Progenitor cell of endocrine pancreas (in vitro differentiated cells): ENCODE data around the gene AWAT2. TPM values are rescaled to one million over a fixed set of nuclear protein-coding genes. Genes with fewer than 3 reads are reported as not detected.

Source experiments
- DNase-seq: peaks from one replicate; pipeline ENCODE4 v3.0.0; 2021; ENCODE audit warnings: low spot score; ENCODE audit not compliant: unreplicated experiment
- H3K27ac Mint-ChIP-seq: 2 replicates; pipeline ENCODE4 v1.8.0; 2021; ENCODE audit warnings: mild to moderate bottlenecking, moderate library complexity, mixed read lengths
- H3K27me3 Mint-ChIP-seq: 2 replicates; pipeline ENCODE4 v1.8.0; 2021; ENCODE audit warnings: mixed read lengths
- H3K36me3 Mint-ChIP-seq: 2 replicates; pipeline ENCODE4 v1.8.0; 2022; ENCODE audit warnings: mixed read lengths; ENCODE audit not compliant: insufficient read depth
- H3K4me1 Mint-ChIP-seq: 2 replicates; pipeline ENCODE4 v1.8.0; 2021; ENCODE audit warnings: low read depth, mixed read lengths
- H3K4me3 Mint-ChIP-seq: 2 replicates; pipeline ENCODE4 v1.8.0; 2021; ENCODE audit warnings: low read depth, mild to moderate bottlenecking, moderate library complexity, mixed read lengths
- H3K9me3 Mint-ChIP-seq: 2 replicates; pipeline ENCODE4 v1.8.0; 2021; ENCODE audit warnings: low read depth, mixed read lengths
- CTCF ChIP-seq: fragments of 200-600 bp; sonication (generic); IDR thresholded peaks from one replicate; pipeline ENCODE4 v1.5.0; 2021; ENCODE audit warnings: antibody characterized with exemption, mild to moderate bottlenecking; ENCODE audit not compliant: unreplicated experiment
- total RNA-seq: library from RNA; stranded (reverse); gene quantifications from 2 replicates; pipeline ENCODE4 v1.2.1, GENCODE V29; 2021

AWAT2 gene
- total RNA-seq, 1 donor from 2014 or later, result not detected

GRCh38 chrX:70012756-70013155 is 37.0 kb downstream of the AWAT2 start:
- no peaks in the 10 kb centered on the region for H3K4me1 Mint-ChIP-seq
- H3K4me3 Mint-ChIP-seq, result no peak overlapping the region
- no peak for TF ChIP-seq CTCF
- H3K9me3 Mint-ChIP-seq, result peaks cover 32% of the 10 kb centered on the region
- no peaks in the 10 kb centered on the region for H3K27me3 Mint-ChIP-seq
- no peak overlapping the region for H3K27ac Mint-ChIP-seq
- no peak for DNase-seq
- no peaks in the 10 kb centered on the region for H3K36me3 Mint-ChIP-seq

GRCh38 chrX:70009970-70010369 is 39.8 kb downstream of the AWAT2 start:
- no peak overlapping the region for H3K4me3 Mint-ChIP-seq
- no peaks in the 10 kb centered on the region for H3K27me3 Mint-ChIP-seq
- H3K9me3 Mint-ChIP-seq, result peaks cover 25% of the 10 kb centered on the region
- no peaks in the 10 kb centered on the region for H3K36me3 Mint-ChIP-seq
- H3K27ac Mint-ChIP-seq, result no peak overlapping the region
- TF ChIP-seq CTCF, result no peak
- no peak for DNase-seq
- H3K4me1 Mint-ChIP-seq, result no peaks in the 10 kb centered on the region

GRCh38 chrX:70009049-70009448 is 40.7 kb downstream of the AWAT2 start:
- TF ChIP-seq CTCF, result no peak
- Mint-ChIP-seq H3K27me3 (no peaks in the 10 kb centered on the region), H3K4me3 (no peak overlapping the region), H3K9me3 (peaks cover 19% of the 10 kb centered on the region), H3K4me1 (no peaks in the 10 kb centered on the region), H3K27ac (no peak overlapping the region), H3K36me3 (no peaks in the 10 kb centered on the region)
- no peak for DNase-seq

GRCh38 chrX:70007946-70008345 is 41.8 kb downstream of the AWAT2 start:
- no peak for TF ChIP-seq CTCF
- no peak overlapping the region for H3K27ac Mint-ChIP-seq
- peaks cover 19% of the 10 kb centered on the region for H3K9me3 Mint-ChIP-seq
- no peaks in the 10 kb centered on the region for H3K36me3 Mint-ChIP-seq
- no peak for DNase-seq
- H3K27me3 Mint-ChIP-seq, result no peaks in the 10 kb centered on the region
- H3K4me3 Mint-ChIP-seq, result no peak overlapping the region
- H3K4me1 Mint-ChIP-seq, result no peaks in the 10 kb centered on the region

GRCh38 chrX:70001708-70002341 is 47.9 kb downstream of the AWAT2 start:
- H3K27me3 Mint-ChIP-seq, result no peaks in the 10 kb centered on the region
- no peak for DNase-seq
- TF ChIP-seq CTCF, result no peak
- H3K9me3 Mint-ChIP-seq, result peaks cover 30% of the 10 kb centered on the region
- no peaks in the 10 kb centered on the region for H3K36me3 Mint-ChIP-seq
- no peak overlapping the region for H3K4me3 Mint-ChIP-seq
- no peak overlapping the region for H3K27ac Mint-ChIP-seq
- no peaks in the 10 kb centered on the region for H3K4me1 Mint-ChIP-seq
